BJ (cell line): ENCODE measurements around the gene GRM8. TPM values are rescaled to one million over a fixed set of nuclear protein-coding genes. Genes with fewer than 3 reads are reported as not detected.

ENCODE experiments used
- CTCF ChIA-PET: fragments of 350-600 bp; formaldehyde crosslinking; extraction: SDS; loops from one replicate; lab custom pipeline; 2021; ENCODE audit warnings: antibody characterized with exemption, inconsistent platforms; lab: Yijun Ruan, JAX
- POLR2A ChIA-PET: fragments of 300-600 bp; sonication (Branson Sonifier 250); formaldehyde crosslinking; extraction: SDS; loops from one replicate; lab custom pipeline; 2021; ENCODE audit warnings: antibody characterized with exemption; lab: Charles Lee
- DNase-seq: peaks from one replicate; pipeline ENCODE4 v3.0.0-alpha.2; 2011; ENCODE audit warnings: low read depth
- H3K27me3 ChIP-seq: 2 replicates; pipeline ENCODE4 v1.6.0; 2011; ENCODE audit warnings: low read length; ENCODE audit not compliant: control insufficient read depth, insufficient read depth
- H3K36me3 ChIP-seq: 2 replicates; pipeline ENCODE4 v1.5.1; 2011; ENCODE audit warnings: low read length; ENCODE audit not compliant: control insufficient read depth, insufficient read depth
- H3K4me3 ChIP-seq: 2 replicates; pipeline ENCODE4 v1.5.1; 2011; ENCODE audit warnings: low read depth, mild to moderate bottlenecking, control low read depth, low read length
- CTCF ChIP-seq: IDR thresholded peaks from 2 replicates; pipeline ENCODE4 v1.5.1; 2011; ENCODE audit warnings: low read depth, mild to moderate bottlenecking, control low read depth, inconsistent platforms, low read length, moderate library complexity; ENCODE audit not compliant: insufficient read depth
- polyA minus RNA-seq: library from RNA; depleted of rRNA, polyadenylated mRNA; stranded (reverse); fragments of >200 nt; gene quantifications from 2 replicates; pipeline ENCODE4 v1.2.3, GENCODE V29; 2011; rRNA and poly(A)+ RNA removed
- polyA plus RNA-seq: library from polyadenylated mRNA; depleted of rRNA; stranded (reverse); fragments of >200 nt; gene quantifications from 2 replicates; pipeline ENCODE4 v1.2.3, GENCODE V29; 2011; rRNA removed

GRM8 gene
- not detected in 2 replicates for polyA plus RNA-seq
- polyA minus RNA-seq = not detected in 2 replicates

GRCh38 chr7:127252778-127253280 lies at the start of gene GRM8:
Gene GRM8 (minus strand): TSS chr7:127252941.
- ChIA-PET CTCF (interaction anchor here (1.3 to 1.9 kb wide), 5 partner anchors 15 to 450 kb away, joined by 3 to 7 read pairs (median 5); no protein-coding TSS in a partner anchor), POLR2A (no interaction called here)
- no peak for TF ChIP-seq CTCF
- peak within 1 kb of the TSS; percentile 61 for H3K4me3 ChIP-seq
- peaks cover 42% of the 10 kb centered on the region for H3K27me3 ChIP-seq
- DNase-seq = no peak
- H3K36me3 ChIP-seq = no peaks in the 10 kb centered on the region

GRCh38 chr7:127290801-127291361 lies 38.1 kb upstream of the GRM8 start:
- H3K36me3 ChIP-seq = no peaks in the 10 kb centered on the region
- DNase-seq = no peak
- POLR2A ChIA-PET = no interaction called here
- no peaks in the 10 kb centered on the region for H3K27me3 ChIP-seq
- CTCF ChIA-PET = no interaction called here
- no peak for TF ChIP-seq CTCF
- H3K4me3 ChIP-seq = no peak overlapping the region

- CTCF ChIA-PET = no interaction called here
Measured at GRCh38 chr7:127290116-127290655, 37.4 kb upstream of the GRM8 start.

GRCh38 chr7:127287133-127287532 lies 34.4 kb upstream of the GRM8 start:
- TF ChIP-seq CTCF = no peak
- Histone ChIP-seq H3K27me3 (no peaks in the 10 kb centered on the region), H3K4me3 (no peak overlapping the region), H3K36me3 (no peaks in the 10 kb centered on the region)
- no peak for DNase-seq
- POLR2A ChIA-PET = no interaction called here
- CTCF ChIA-PET = no interaction called here

More at GRCh38 chr7:127290116-127290655, 37.4 kb upstream of the GRM8 start:
- Histone ChIP-seq H3K4me3 (no peak overlapping the region), H3K36me3 (no peaks in the 10 kb centered on the region), H3K27me3 (no peaks in the 10 kb centered on the region)
- no peak for DNase-seq
- POLR2A ChIA-PET = no interaction called here
- TF ChIP-seq CTCF = no peak

GRCh38 chr7:127270093-127270492 lies 17.4 kb upstream of the GRM8 start:
- POLR2A ChIA-PET = no interaction called here
- no peak for TF ChIP-seq CTCF
- Histone ChIP-seq H3K27me3 (no peaks in the 10 kb centered on the region), H3K36me3 (no peaks in the 10 kb centered on the region), H3K4me3 (no peak overlapping the region)
- CTCF ChIA-PET = interaction anchor here (1.1 to 4.3 kb wide), 2 partner anchors 12 to 16 kb away, joined by 4 to 15 read pairs; no protein-coding TSS in a partner anchor
- DNase-seq = no peak
